Tibial nerve (tissue), 4 donors: ENCODE data around the gene DCP2.

Source experiments
- CTCF ChIP-seq, 5 experiments: fragments of 200-600 bp in 3 of 5; fragments of 450-650 bp in 2 of 5; sonication (generic) in 3 of 5; IDR thresholded peaks; one replicate each; pipeline ENCODE4 v1.5.1; 2016 to 2019; ENCODE audit warnings: antibody characterized with exemption in 5 of 5, mild to moderate bottlenecking in 3 of 5, moderate library complexity in 2 of 5
- EP300 ChIP-seq, 2 donors: sonication (generic); formaldehyde crosslinking; IDR thresholded peaks; one replicate each; pipeline ENCODE4 v1.6.1; 2017; ENCODE audit warnings: antibody characterized with exemption in 2 of 2, mild to moderate bottlenecking in 1 of 2
- POLR2A ChIP-seq, 2 donors: fragments of 450-650 bp; IDR thresholded peaks; one replicate each; pipeline ENCODE4 v1.6.1; 2017; ENCODE audit warnings: antibody characterized with exemption in 2 of 2, mild to moderate bottlenecking in 2 of 2, moderate library complexity in 2 of 2

DNA sequence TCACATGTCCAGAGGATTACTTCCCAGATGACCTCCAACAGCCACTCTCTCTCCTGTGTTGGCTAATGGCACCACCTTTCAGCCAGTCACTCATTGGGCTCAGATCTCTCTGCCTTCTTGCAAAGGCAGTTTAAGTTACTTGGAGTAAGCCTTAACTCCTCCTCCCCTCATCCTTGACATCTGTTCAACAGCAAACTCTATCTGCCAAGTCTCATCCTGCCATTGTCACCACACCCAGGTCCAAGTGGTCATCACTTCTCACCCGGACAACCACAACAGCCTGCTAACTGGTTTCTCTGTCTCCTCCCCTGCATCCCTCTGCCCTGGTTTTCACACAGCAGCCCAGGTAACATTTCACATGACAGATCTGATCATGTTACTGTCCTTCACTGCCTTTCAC lies 58.5 kb downstream of the DCP2 start:
- TF ChIP-seq EP300 (IDR thresholded peaks at IDR 0.05), result no peak
- TF ChIP-seq CTCF (IDR thresholded peaks at IDR 0.05), result no peak
- TF ChIP-seq POLR2A (IDR thresholded peaks at IDR 0.05), result no peak
